ENCODE measurements around the gene SORBS1. TPM values are rescaled to one million over a fixed set of nuclear protein-coding genes. Genes with fewer than 3 reads are reported as not detected.

SORBS1 gene
- total RNA-seq, 1 donor from 2014 or later, result 431 TPM

- peak; percentile 34 for DNase-seq (ENCODE audit: low spot score)
Measured at GRCh38 chr10:95266674-95267095, 294.5 kb downstream of the SORBS1 start.

- DNase-seq (ENCODE audit: low spot score), result no peak
Measured at GRCh38 chr10:95265572-95265971, 295.6 kb downstream of the SORBS1 start.

- no peak for DNase-seq (ENCODE audit: low spot score)
Measured at GRCh38 chr10:95264227-95265051, 296.7 kb downstream of the SORBS1 start.

GRCh38 chr10:95263864-95264226, 297.3 kb downstream of the SORBS1 start:
- no peak for DNase-seq (ENCODE audit: low spot score)

- DNase-seq (ENCODE audit: low spot score), result no peak
Measured at GRCh38 chr10:95262763-95263518, 298.2 kb downstream of the SORBS1 start.

GRCh38 chr10:95261926-95262325, 299.2 kb downstream of the SORBS1 start:
- no peak for DNase-seq (ENCODE audit: low spot score)

Other genes starting within 250 kb of the SORBS1 start
- 95.4 TPM for gene ALDH18A1, start 95.3 kb upstream of the SORBS1 start, total RNA-seq
- gene TCTN3, start 132.6 kb upstream of the SORBS1 start, total RNA-seq, result 48.0 TPM
- 68.3 TPM for gene ENTPD1, start 194.8 kb upstream of the SORBS1 start, total RNA-seq